NCI-H2171 (cell line): ENCODE results near the gene LDB3.
A peak's percentile ranks its signal among the peaks of the same experiment; 100 is the strongest.

Source experiments
- DNase-seq: peaks from one replicate; lab custom pipeline; 2025; lab: John Stamatoyannopoulos, UW

Gene LDB3

DNA sequence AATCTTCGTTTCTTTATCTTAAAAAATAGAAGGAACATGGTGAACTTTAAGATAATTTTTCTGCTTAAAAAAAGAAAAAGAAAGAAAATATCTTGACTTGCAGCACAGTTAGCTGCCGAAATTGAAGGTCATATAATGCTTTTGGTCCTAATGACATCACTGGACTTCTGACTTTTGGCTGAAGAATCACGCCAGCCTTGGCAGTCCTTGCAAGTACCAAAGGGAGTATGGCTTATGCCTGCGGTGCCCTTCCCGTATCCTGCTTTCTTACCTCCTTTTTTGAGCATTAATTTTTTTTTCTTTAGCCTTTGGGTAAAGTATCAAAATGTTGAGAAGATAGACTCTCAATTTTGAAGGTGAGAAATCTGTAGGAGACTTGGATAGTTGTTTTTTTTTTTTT is 95.1 kb downstream of the LDB3 start:
- DNase-seq: no peak

DNA sequence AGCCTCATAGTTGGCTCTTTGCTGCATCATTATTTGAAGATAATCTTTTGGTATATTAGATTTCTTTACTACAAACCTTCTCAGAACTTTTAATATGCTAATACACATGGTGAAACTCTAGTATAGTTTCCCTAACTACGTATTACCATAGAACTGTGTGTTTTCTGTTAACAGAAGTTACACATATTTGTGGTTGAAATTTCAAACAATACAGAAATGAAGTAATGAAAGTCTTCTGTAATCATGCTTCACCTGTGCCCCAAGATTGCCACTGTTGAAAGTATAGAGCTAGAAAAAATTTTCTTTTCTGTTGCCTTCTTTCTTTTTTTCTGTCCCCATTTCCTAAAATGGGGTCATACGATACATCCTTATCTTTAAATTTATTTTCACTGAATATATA is 97.2 kb downstream of the LDB3 start:
- DNase-seq: no peak

DNA sequence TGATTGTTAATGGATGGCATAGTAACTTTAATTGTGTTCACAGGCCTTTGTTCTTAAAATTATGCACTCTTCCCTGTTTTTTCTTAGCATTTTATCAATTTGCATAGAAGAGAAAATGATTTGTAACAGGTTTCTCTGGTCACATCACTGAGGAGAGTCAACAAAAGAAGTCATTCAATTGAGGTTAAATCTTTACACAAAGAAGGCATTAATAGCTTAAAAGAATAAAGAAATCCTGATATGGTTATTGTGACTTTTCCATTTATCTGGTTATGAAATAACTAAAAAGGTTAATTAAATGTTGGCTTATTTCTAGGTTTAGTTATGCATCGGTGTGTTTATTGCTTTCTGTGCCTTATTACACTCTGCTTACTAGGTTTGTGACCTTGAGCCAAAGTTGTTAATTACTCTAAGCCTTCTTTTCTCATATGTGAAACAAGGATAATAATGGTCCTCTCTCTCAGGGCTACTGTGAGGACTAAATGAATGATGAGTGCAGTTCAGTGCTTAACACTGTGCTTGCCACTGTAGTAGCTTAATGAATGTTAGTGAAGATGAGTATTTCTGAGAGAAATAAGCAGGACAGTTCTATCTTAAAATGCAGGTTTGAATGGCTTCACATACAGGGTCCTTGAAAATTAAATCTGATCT is 100.2 kb downstream of the LDB3 start:
- DNase-seq: no peak

- DNase-seq: no peak
Measured at GRCh38 chr10:86769991-86770390, 101.7 kb downstream of the LDB3 start.

- no peak for DNase-seq
Measured at GRCh38 chr10:86770412-86770960, 102.2 kb downstream of the LDB3 start.

- DNase-seq: peak; percentile 22
Measured at GRCh38 chr10:86773498-86773897, 105.2 kb downstream of the LDB3 start.

DNA sequence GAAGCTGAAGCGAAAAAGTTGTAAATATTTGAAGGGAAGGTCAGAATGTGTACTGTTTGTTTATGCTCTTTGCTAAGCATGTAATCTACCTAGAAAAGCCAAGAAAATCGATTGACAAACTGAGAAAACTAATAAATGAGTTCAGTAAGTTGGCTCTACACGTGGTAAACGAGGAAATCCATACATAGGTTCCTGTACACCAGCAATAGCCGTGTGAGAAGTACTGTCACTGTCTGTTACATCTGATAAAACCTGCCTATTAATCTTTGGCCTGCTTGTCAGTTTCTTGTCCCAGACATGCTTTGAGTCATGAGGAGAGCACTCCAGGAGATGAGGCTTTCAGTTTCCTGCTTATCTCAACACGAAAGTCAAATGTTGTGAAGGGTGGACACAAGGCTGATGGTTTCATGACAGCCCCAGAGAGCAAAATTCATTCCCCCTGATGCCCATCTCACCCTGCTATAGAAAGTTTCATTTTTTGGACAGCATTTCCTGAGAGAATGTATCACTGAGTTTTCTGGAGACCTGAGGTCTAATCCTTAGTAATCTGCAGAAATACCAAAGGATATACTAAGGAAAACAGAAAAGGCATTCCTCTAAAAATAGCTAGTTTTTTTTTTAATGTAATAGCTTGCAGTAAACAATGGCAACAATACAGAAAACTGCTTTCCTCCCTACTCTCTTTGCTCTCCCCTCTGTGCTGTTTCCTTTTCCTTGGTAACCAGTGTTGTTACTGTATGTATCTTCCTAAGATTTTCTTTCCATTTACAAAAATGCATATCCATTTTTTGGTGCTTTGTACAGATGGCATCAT is 107.0 kb downstream of the LDB3 start:
- DNase-seq: no peak

GRCh38 chr10:86775870-86776180 is 107.5 kb downstream of the LDB3 start:
- no peak for DNase-seq

DNA sequence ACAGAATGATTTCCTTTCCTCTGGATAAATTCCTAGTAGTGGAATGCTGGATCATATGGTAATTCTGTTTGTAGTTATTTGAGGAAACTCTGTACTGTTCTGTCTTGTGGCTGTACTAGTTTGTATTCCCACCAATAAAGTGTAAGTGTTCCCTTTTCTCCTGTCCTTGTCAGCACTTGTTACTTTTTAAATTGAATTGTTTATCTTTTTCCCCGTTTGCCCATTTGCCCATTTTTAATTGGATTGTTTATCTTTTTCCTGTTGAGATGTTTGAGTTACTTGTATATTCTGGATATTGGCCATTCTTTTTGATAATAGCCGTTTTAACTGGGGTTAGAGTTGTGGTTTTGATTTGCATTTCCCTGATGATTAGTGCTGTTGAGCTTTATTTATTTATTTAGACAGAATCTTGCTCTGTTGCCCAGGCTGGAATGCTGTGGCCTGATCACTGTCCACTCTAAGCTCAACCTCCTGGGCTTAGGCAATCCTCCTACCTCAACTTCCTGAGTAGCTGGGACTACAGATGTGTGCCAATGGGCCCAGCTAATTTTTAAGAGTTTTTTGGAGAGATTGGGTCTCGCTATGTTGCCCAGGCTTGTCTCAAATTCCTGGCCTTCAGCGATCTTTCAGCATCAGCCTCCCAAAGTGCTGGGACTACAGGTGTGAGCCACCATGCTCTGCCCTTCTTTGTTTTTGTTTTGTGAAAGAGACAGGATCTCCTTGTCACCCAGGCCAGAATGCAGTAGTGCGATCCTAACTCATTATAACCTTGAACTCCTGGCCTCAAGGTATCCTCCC is 111.1 kb downstream of the LDB3 start:
- no peak for DNase-seq

DNA sequence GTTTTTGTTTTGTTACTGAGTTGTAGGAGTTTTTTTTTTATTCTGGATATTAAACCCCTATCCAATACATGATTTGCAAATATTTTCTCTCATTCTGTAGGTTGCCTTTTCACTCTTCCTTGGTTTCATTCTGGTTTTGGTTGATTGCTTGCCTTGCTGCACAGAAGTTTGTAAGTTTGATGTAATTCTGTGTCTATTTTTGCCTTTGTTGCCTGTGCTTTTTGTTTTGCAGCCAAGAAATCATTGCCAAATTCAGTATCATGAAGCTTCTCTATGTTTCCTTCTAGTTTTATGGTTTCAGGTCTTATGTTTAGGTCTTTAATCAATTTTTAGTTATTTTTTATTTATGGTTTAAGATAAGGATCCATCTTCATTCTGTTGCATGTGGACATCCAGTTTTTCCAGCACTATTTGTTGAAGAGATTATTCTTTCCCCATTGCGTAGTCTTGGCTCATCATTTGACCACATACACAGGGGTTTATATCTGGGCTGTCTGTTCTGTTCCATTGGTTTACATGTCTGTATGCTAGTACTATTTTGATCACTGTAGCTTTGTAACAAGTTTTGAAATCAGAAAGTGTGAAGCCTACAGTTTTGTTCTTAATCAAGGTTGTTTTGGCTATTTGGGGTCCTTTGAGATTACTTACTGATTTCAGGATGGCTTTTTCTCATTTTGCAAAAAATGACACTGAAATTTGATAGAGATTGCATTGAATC is 114.5 kb downstream of the LDB3 start:
- no peak for DNase-seq

- DNase-seq: no peak
Measured at GRCh38 chr10:86785037-86785436, 116.7 kb downstream of the LDB3 start.
